22Rv1 (cell line): ENCODE results near the gene TP73.

Experiments
- CTCF ChIP-seq: fragments of 450-650 bp; IDR thresholded peaks from 2 replicates; pipeline ENCODE4 v1.5.1; 2017; ENCODE audit warnings: mild to moderate bottlenecking
- ZFX ChIP-seq: fragments of 450-650 bp; IDR thresholded peaks from 2 replicates; pipeline ENCODE4 v1.6.1; 2017; ENCODE audit warnings: antibody characterized with exemption, borderline replicate concordance

GRCh38 chr1:3630161-3630611 is 22.1 kb upstream of the TP73 start:
- TF ChIP-seq CTCF (no peak), ZFX (no peak)
